Rectal smooth muscle tissue (tissue), 1 donor: ENCODE data around the gene IQCK.
"Not testable (repeated sequence)": the region's sequence is repeated elsewhere in the genome, so short reads cannot be mapped to it uniquely, and the experiment has no call there.

Experiments
- H3K27ac ChIP-seq: one replicate; pipeline ENCODE4 v1.7.0; 2013; ENCODE audit warnings: low read depth, low read length, inconsistent platforms
- H3K27me3 ChIP-seq: one replicate; pipeline ENCODE4 v1.7.0; 2013; ENCODE audit warnings: low read length; ENCODE audit not compliant: control insufficient read depth, insufficient read depth
- H3K36me3 ChIP-seq: one replicate; pipeline ENCODE4 v1.7.0; 2013; ENCODE audit warnings: low read length; ENCODE audit not compliant: control insufficient read depth, insufficient read depth
- H3K4me1 ChIP-seq: one replicate; pipeline ENCODE4 v1.7.0; 2013; ENCODE audit warnings: low read length; ENCODE audit not compliant: control insufficient read depth, insufficient read depth
- H3K4me3 ChIP-seq: one replicate; pipeline ENCODE4 v1.7.0; 2013; ENCODE audit warnings: low read length
- H3K9ac ChIP-seq: one replicate; pipeline ENCODE4 v1.7.0; 2013; ENCODE audit warnings: low read length

Gene IQCK

GRCh38 chr16:19776147-19776546 is 58.1 kb downstream of the IQCK start:
- H3K4me1 ChIP-seq = no peaks in the 10 kb centered on the region
- H3K9ac ChIP-seq = no peak overlapping the region
- no peak overlapping the region for H3K4me3 ChIP-seq
- H3K36me3 ChIP-seq = no peaks in the 10 kb centered on the region
- no peaks in the 10 kb centered on the region for H3K27me3 ChIP-seq
- H3K27ac ChIP-seq = no peak overlapping the region

- no peaks in the 10 kb centered on the region for H3K36me3 ChIP-seq
- H3K27me3 ChIP-seq = no peaks in the 10 kb centered on the region
- H3K4me1 ChIP-seq = no peaks in the 10 kb centered on the region
- H3K27ac ChIP-seq = no peak overlapping the region
- no peak overlapping the region for H3K4me3 ChIP-seq
- no peak overlapping the region for H3K9ac ChIP-seq
Observed at GRCh38 chr16:19776565-19776964, 58.5 kb downstream of the IQCK start.

GRCh38 chr16:19780321-19780720 is 62.2 kb downstream of the IQCK start:
- H3K4me3 ChIP-seq = no peak overlapping the region
- no peaks in the 10 kb centered on the region for H3K27me3 ChIP-seq
- no peaks in the 10 kb centered on the region for H3K36me3 ChIP-seq
- H3K27ac ChIP-seq = no peak overlapping the region
- no peaks in the 10 kb centered on the region for H3K4me1 ChIP-seq
- H3K9ac ChIP-seq = no peak overlapping the region

GRCh38 chr16:19781226-19781625 is 63.2 kb downstream of the IQCK start:
- Histone ChIP-seq H3K9ac (no peak overlapping the region), H3K27me3 (no peaks in the 10 kb centered on the region), H3K4me1 (no peaks in the 10 kb centered on the region), H3K27ac (no peak overlapping the region), H3K36me3 (no peaks in the 10 kb centered on the region), H3K4me3 (no peak overlapping the region)

GRCh38 chr16:19783363-19784182 is 65.5 kb downstream of the IQCK start:
- Histone ChIP-seq H3K27ac (no peak overlapping the region), H3K4me3 (no peak overlapping the region), H3K27me3 (no peaks in the 10 kb centered on the region), H3K9ac (no peak overlapping the region), H3K36me3 (no peaks in the 10 kb centered on the region), H3K4me1 (no peaks in the 10 kb centered on the region)

- Histone ChIP-seq H3K27ac (no peak overlapping the region), H3K4me1 (no peaks in the 10 kb centered on the region), H3K36me3 (no peaks in the 10 kb centered on the region), H3K9ac (no peak overlapping the region), H3K4me3 (no peak overlapping the region), H3K27me3 (no peaks in the 10 kb centered on the region)
Observed at GRCh38 chr16:19784183-19784736, 66.2 kb downstream of the IQCK start.

- H3K27ac ChIP-seq = no peak overlapping the region
- H3K36me3 ChIP-seq = no peaks in the 10 kb centered on the region
- no peak overlapping the region for H3K4me3 ChIP-seq
- H3K27me3 ChIP-seq = no peaks in the 10 kb centered on the region
- H3K4me1 ChIP-seq = no peaks in the 10 kb centered on the region
- H3K9ac ChIP-seq = no peak overlapping the region
Observed at GRCh38 chr16:19785081-19785480, 67.0 kb downstream of the IQCK start.

- H3K4me3 ChIP-seq = no peak overlapping the region
- no peak overlapping the region for H3K9ac ChIP-seq
- no peaks in the 10 kb centered on the region for H3K4me1 ChIP-seq
- no peak overlapping the region for H3K27ac ChIP-seq
- H3K27me3 ChIP-seq = no peaks in the 10 kb centered on the region
- no peaks in the 10 kb centered on the region for H3K36me3 ChIP-seq
Observed at GRCh38 chr16:19785512-19786130, 67.5 kb downstream of the IQCK start.

GRCh38 chr16:19801369-19801768 is 83.3 kb downstream of the IQCK start:
- not testable (repeated sequence) for H3K27me3 ChIP-seq, H3K4me3 ChIP-seq, H3K27ac ChIP-seq

GRCh38 chr16:19801824-19802223 is 83.8 kb downstream of the IQCK start:
- H3K27me3 ChIP-seq, H3K36me3 ChIP-seq, H3K4me3 ChIP-seq, H3K4me1 ChIP-seq, H3K9ac ChIP-seq, H3K27ac ChIP-seq: not testable (repeated sequence)

More at GRCh38 chr16:19801369-19801768, 83.3 kb downstream of the IQCK start:
- not testable (repeated sequence) for H3K4me1 ChIP-seq, H3K36me3 ChIP-seq, H3K9ac ChIP-seq

- Histone ChIP-seq H3K27me3 (no peaks in the 10 kb centered on the region), H3K27ac (no peak overlapping the region), H3K9ac (no peak overlapping the region), H3K4me3 (no peak overlapping the region), H3K36me3 (no peaks in the 10 kb centered on the region), H3K4me1 (no peaks in the 10 kb centered on the region)
Observed at GRCh38 chr16:19802612-19803011, 84.5 kb downstream of the IQCK start.

GRCh38 chr16:19804538-19805323 is 86.7 kb downstream of the IQCK start:
- no peak overlapping the region for H3K9ac ChIP-seq
- no peaks in the 10 kb centered on the region for H3K27me3 ChIP-seq
- H3K36me3 ChIP-seq = no peaks in the 10 kb centered on the region
- peak overlapping the region; percentile 8 for H3K27ac ChIP-seq
- H3K4me3 ChIP-seq = no peak overlapping the region
- no peaks in the 10 kb centered on the region for H3K4me1 ChIP-seq
